Daoy (cell line): ENCODE data around the gene CHRNE. TPM values are rescaled to one million over a fixed set of nuclear protein-coding genes. Genes with fewer than 3 reads are reported as not detected.

Experiments
- DNase-seq: peaks from one replicate; pipeline ENCODE4 v3.0.0-alpha.2; 2015; ENCODE audit warnings: low read depth
- total RNA-seq: library from RNA; depleted of rRNA; stranded (reverse); fragments of >200 nt; shearing (Covaris generic); gene quantifications from 2 replicates; pipeline ENCODE4 v1.2.3, GENCODE V29; 2014; rRNA removed

The CHRNE gene
- total RNA-seq, 1 experiment from 2014 or later: 1.1 TPM

DNA sequence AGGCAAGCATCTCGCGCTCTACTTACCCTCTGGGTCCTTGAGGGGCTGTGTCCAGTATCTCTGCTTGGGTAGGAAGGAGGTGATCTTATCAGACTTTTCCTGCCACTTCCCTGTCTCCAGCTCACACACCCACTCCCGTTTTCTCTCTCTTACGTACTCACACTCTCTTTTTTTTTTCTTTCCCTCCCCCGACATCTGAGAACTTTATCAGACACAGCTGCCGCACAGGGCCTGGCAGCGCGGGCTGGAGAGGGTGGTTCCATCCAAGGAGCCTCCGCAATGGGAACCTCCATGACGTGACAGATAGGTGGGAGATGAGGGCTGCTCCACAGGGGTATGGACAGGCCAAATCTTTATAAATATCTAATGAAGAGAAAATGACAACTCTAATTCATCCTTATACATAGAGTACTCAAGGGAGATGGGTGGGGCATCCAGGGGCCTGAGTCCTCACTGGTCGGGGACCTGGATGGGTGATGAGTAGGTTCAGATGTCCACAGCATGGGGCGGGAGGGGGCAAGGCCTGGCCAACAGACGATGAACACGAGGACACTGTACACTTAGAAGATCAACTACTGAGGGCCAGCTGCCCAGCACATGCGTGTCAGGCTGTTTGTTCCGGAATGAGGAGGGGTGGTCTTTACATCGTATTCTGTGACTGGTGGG is 46.5 kb downstream of the CHRNE start:
- DNase-seq: no peak

DNA sequence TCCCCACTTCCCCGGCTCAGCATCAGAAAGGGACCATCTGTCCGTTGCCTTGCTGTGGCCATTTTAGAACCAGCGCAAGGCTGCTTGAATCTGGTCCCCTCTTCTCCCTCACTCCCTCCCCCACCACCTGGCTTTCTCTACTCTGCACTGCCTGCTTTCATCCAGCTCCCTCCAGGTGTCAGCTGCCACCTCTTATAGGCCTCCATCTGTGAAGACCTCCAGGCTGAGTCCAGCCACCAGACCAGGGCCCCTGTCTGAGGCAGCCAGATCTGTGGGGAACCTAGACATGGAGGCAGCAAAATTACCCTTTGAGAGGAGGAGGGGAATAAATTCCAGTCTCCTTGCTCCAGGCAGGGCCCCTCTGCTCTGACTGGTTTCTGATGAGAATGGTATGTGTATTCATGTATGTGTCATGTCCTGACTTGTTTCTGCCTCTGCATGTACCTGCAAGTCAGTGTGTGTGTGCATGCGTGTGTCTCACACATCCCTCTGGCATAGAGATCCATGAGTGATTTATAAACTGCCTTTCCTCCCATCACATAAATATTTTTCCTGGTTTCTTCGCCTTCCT is 48.7 kb downstream of the CHRNE start:
- no peak for DNase-seq

DNA sequence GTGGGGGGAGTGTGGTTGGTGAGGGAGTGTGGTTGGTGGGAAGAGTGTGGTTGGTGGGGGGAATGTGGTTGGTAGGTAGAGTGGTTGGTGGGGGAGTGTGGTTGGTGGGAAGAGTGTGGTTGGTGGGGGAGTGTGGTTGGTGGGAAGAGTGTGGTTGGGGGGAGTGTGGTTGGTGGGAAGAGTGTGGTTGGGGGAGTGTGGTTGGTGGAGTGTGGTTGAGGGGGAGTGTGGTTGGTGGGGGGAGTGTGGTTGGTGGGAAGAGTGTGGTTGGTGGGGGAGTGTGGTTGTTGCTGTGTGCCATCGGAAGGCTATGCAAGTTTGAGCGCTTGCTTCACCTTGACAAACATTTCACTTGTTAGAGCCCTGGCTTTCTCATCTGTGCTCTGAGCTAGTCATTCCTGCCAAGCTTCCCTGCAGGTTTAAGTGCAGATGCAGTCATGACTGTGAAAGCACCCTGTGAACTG is 49.7 kb downstream of the CHRNE start:
- no peak for DNase-seq

DNA sequence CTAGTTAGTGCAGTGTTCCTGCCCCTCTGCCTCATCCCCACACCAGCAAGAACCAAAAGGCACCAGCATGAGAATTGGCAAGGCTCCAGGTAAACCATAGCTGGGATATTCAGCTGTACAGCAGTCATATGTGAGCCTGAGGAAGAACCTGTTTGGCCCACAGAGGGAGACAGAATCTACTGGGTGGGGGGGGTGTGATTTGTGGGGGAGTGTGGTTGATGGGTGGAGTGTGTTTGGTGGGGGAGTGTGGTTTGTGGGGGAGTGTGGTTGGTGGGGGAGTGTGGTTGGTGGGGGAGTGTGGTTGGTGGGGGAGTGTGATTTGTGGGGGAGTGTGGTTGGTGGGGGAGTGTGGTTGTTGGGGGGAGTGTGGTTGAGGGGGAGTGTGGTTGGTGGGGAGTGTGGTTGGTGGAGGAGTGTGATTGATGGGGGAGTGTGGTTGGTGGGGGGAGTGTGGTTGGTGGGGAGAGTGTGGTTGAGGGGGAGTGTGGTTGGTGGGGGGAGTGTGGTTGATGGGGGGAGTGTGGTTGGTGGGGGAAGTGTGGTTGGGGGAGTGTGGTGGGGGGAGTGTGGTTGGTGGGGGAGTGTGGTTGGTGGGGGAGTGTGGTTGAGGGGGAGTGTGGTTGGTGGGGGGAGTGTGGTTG is 50.2 kb downstream of the CHRNE start:
- peak; percentile 16 for DNase-seq

DNA sequence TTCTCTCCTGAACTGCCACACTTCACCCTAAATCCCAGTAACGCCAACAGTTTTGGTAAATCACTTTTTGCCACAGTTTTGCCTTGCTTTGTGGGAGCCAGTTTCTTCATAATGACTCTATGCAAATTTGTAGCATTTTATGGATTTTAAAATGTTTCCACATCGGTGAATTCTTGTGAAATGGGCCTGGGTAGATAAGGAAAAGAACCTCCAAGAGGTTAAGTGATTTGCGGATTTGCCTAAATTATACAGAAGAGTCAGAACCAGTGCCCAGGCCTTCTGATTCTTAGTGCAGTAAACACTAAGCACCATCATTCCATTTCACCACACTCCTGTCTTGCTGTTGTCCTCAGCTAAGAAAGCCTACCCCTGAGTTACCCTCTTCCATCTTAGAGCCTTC is 51.8 kb downstream of the CHRNE start:
- no peak for DNase-seq

DNA sequence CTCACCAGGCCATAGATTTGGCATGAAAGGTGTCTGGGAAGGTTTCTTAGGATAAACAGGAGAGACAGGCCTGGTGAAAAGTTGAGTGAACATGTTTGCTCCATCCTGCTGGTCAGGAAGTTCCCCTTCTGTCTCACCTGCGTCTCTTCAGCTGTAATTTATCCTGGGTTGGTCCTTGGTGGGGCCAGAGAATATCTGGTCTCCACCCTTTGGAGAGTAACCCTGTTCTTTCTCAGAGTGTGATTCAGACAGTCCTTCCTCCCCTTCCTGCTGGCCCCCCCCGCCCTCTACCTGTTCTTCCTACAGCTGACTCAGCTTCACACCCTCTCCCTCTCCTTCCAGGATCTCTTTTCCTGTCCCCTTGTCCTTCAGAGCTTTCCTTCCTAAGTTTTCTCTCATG is 52.7 kb downstream of the CHRNE start:
- no peak for DNase-seq

DNA sequence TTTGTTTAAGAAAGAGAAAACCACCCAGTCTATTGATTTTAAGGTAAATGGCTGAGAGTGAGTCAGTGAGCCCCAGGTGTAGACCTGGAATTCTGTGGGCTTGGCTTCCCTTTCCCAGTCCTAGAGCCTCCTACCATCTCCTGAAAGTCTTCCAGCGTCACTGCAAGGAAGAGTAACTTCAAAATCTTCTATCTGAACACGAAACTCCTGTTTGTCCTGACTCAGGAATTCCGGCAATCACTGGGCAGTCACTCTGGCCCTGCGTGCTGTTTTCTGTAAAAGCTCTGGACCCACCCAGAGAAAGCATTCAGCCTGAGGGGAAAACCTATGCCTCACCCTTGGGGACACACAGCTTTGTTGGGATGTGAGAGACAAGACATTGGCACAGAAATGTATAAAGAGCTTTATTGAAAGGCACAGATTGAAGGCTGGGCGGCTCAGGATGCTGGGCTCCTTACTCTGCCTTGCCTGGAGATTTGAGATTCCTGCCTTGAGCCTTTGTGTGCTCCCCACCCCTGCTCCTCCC is 53.8 kb downstream of the CHRNE start:
- DNase-seq: no peak

Other genes with a start within 250 kb of the CHRNE start
- gene PELP1, start 199.0 kb downstream of the CHRNE start, total RNA-seq: 31.8 and 35.1 TPM in 2 replicates
- 10.7 and 16.4 TPM in 2 replicates for gene ARRB2, start 192.5 kb downstream of the CHRNE start, total RNA-seq
- gene MED11, start 171.7 kb downstream of the CHRNE start, total RNA-seq: 23.9 and 29.3 TPM in 2 replicates
- 1.1 TPM in 1 of 2 replicates, not detected in the other for gene ZMYND15, start 163.3 kb downstream of the CHRNE start, total RNA-seq
- gene CXCL16, start 163.2 kb downstream of the CHRNE start, total RNA-seq: 3.0 and 3.8 TPM in 2 replicates
- not detected in 2 replicates for gene TM4SF5, start 131.2 kb downstream of the CHRNE start, total RNA-seq
- gene VMO1, start 116.7 kb downstream of the CHRNE start, total RNA-seq: not detected in 2 replicates
- not detected in 2 replicates for gene GLTPD2, start 114.1 kb downstream of the CHRNE start, total RNA-seq
- 361 and 379 TPM in 2 replicates for gene PSMB6, start 106.9 kb downstream of the CHRNE start, total RNA-seq
- gene PLD2, start 95.9 kb downstream of the CHRNE start, total RNA-seq: 3.7 and 9.2 TPM in 2 replicates
- gene MINK1, start 69.8 kb downstream of the CHRNE start, total RNA-seq: 10.8 and 13.8 TPM in 2 replicates
- 0.17 TPM in 1 of 2 replicates, not detected in the other for gene C17orf107, start 3.6 kb downstream of the CHRNE start, total RNA-seq
- 0.23 TPM in 1 of 2 replicates, not detected in the other for gene GP1BA, start 29.2 kb upstream of the CHRNE start, total RNA-seq
- gene SLC25A11, start 36.9 kb upstream of the CHRNE start, total RNA-seq: 82.4 and 112 TPM in 2 replicates
- gene RNF167, start 37.2 kb upstream of the CHRNE start, total RNA-seq: 31.8 and 39.1 TPM in 2 replicates
- 1,218 and 1,358 TPM in 2 replicates for gene PFN1, start 45.4 kb upstream of the CHRNE start, total RNA-seq
- 1.8 and 5.2 TPM in 2 replicates for gene ENO3, start 48.0 kb upstream of the CHRNE start, total RNA-seq
- 56.3 and 93.3 TPM in 2 replicates for gene SPAG7, start 64.7 kb upstream of the CHRNE start, total RNA-seq
- 4.3 and 8.5 TPM in 2 replicates for gene CAMTA2, start 84.6 kb upstream of the CHRNE start, total RNA-seq
- 0.23 TPM in 1 of 2 replicates, not detected in the other for gene INCA1, start 94.4 kb upstream of the CHRNE start, total RNA-seq
- gene KIF1C, start 94.9 kb upstream of the CHRNE start, total RNA-seq: 32.3 and 46.6 TPM in 2 replicates
- gene SLC52A1, start 132.3 kb upstream of the CHRNE start, total RNA-seq: not detected in 2 replicates
- not detected in 2 replicates for gene ZFP3, start 175.4 kb upstream of the CHRNE start, total RNA-seq
- gene ZNF232, start 208.8 kb upstream of the CHRNE start, total RNA-seq: 17.7 and 20.4 TPM in 2 replicates
- gene USP6, start 212.9 kb upstream of the CHRNE start, total RNA-seq: not detected in 2 replicates